DND-41 (cell line): ENCODE results near the gene IQCE.

Source experiments
- CTCF ChIP-seq: IDR thresholded peaks from 2 replicates; pipeline ENCODE4 v1.5.1; 2012; ENCODE audit warnings: borderline replicate concordance, low read length, moderate library complexity, mild to moderate bottlenecking; ENCODE audit not compliant: poor library complexity, severe bottlenecking; ENCODE audit errors: extremely low read depth
- EZH2 ChIP-seq: IDR thresholded peaks from 3 replicates; pipeline ENCODE4 v1.6.1; 2012; ENCODE audit warnings: borderline replicate concordance, low read depth, mild to moderate bottlenecking, moderate library complexity, low read length, inconsistent platforms; ENCODE audit not compliant: severe bottlenecking

- TF ChIP-seq CTCF (no peak), EZH2 (no peak)
Observed at GRCh38 chr7:2512179-2512661, 46.6 kb upstream of the IQCE start.
